Tibial nerve (tissue), 4 donors: ENCODE measurements around the gene ZNF410.

Experiments
- CTCF ChIP-seq, 5 experiments: fragments of 200-600 bp in 3 of 5; fragments of 450-650 bp in 2 of 5; sonication (generic) in 3 of 5; IDR thresholded peaks; one replicate each; pipeline ENCODE4 v1.5.1; 2016 to 2019; ENCODE audit warnings: antibody characterized with exemption in 5 of 5, mild to moderate bottlenecking in 3 of 5, moderate library complexity in 2 of 5
- EP300 ChIP-seq, 2 donors: sonication (generic); formaldehyde crosslinking; IDR thresholded peaks; one replicate each; pipeline ENCODE4 v1.6.1; 2017; ENCODE audit warnings: antibody characterized with exemption in 2 of 2, mild to moderate bottlenecking in 1 of 2
- POLR2A ChIP-seq, 2 donors: fragments of 450-650 bp; IDR thresholded peaks; one replicate each; pipeline ENCODE4 v1.6.1; 2017; ENCODE audit warnings: antibody characterized with exemption in 2 of 2, mild to moderate bottlenecking in 2 of 2, moderate library complexity in 2 of 2

GRCh38 chr14:73955674-73956073 lies 69.0 kb downstream of the ZNF410 start:
- TF ChIP-seq CTCF (IDR thresholded peaks at IDR 0.05) (no peak), EP300 (IDR thresholded peaks at IDR 0.05) (no peak), POLR2A (IDR thresholded peaks at IDR 0.05) (no peak)
